ENCODE data around the gene RPS16. TPM values are rescaled to one million over a fixed set of nuclear protein-coding genes. Genes with fewer than 3 reads are reported as not detected.

The RPS16 gene
- polyA plus RNA-seq, 1 donor = 2,074 TPM

DNA sequence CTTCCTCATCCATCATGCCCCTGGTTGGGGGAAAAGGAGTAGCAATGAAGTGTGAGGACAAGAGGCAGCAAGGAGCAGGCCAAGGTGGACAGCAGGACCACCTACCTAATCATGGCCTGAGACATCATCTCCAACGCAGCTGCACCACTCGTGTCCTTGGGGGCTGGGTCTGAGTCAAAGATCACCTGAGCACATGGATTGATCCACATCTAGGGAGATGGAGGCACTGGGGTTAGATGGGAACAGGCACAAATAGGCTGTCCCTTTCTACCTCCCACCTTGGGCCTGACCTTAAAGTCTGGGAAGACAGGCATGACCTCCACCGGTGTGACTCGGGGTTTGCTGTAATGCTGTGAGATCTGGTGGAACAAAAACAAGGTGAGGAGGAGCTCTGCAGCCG, 47.1 kb downstream of the RPS16 start:
- no peak for DNase-seq (ENCODE audit: low read depth)

DNA sequence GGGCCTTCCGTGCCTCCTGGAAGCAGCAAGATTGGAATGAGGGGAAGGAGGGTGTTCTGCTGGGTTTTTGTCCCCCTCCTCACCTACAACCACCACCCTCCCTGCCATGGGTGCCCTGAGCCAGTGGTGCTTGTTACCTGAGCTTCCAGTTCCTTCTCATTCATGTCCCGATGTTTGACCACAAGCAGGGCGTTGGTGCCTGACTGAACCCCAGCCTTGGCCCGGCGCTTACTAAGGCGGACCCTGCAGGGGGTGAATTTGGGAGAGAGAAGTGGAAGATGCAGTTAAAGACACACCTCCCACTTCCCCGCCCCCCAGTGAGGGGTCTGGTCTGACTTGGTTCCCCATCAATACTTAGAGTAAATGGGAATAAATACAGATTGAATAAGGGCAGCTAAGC, 49.2 kb downstream of the RPS16 start:
- no peak for DNase-seq (ENCODE audit: low read depth)

DNA sequence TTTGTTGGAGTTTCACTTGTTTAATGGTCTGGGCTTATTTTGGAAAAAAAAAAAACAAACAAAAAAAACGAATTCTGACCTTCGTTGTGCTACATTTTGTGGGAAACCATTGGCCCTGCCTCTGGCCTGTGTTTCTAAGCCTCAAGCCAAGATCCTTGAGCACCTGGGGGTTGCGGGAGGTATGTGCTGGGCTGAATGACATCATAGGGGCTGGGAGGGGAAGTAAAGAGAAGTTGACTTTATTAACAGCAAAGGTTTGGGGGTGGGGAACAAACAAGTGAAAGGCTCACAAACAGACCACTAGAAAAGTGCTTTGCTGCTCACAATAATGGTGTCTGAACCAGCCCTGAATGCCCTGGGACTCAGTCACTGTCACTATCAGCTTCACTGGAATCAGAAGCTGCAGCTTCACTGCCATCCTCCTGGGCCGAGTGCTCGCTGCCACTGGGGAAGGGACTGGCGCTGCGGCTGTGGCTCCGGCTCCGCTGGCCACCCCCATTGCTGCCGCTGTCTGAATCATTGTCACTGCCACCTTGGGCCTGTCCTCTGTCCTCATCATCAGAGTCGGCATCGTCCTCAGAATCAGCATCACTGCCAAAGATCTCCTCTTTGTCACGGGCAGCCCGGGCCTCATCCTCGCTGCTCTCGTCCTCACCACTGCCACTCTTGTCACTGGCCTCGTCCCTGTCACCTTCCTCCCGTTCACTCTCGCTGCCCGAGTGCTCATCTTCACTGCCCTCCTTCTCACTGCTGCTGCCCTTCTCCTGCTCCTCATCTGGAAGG, 49.9 kb downstream of the RPS16 start:
- DNase-seq (ENCODE audit: low read depth) = no peak

DNA sequence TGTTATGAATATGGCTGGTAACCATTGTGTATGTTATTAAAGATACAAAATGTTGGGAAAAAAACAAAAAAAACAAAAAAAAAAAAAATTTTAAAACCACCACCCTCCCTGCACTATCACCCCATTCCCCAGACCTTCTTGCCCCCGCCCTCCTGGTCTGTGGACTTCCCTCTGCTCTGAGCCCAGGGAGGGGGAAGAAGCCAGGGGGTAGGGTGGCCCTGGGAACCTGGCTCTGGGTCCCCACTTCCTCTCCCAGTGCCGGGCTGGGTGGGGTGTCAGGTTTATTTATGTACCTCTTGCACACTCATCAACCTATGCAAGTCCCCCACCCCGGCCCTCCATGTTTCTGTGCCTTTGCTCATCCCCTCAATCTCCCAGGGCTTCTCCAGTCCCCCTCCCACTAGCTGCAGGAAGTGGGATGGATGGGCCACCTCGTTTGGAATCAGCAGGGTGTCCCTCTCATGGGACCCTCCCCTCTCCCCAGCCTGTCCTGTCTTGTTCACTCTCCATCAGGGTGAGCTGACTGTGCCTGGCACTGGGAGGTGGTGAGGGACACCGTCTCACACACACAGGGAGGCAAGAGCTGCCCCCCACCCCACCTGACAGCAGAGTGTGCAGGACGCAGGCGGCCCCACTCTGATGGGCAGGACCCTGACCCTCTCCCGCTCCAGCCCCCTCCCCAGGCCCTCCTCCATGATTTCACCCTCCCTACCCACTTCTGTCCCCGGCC, 50.7 kb downstream of the RPS16 start:
- no peak for DNase-seq (ENCODE audit: low read depth)

Other genes with a start within 250 kb of the RPS16 start
- 0.06 TPM for gene NCCRP1, start 239.0 kb downstream of the RPS16 start, polyA plus RNA-seq (ENCODE audit: insufficient read length)
- not detected for gene SYCN, start 231.7 kb downstream of the RPS16 start, polyA plus RNA-seq (ENCODE audit: insufficient read length)
- not detected for gene IFNL3, start 190.9 kb downstream of the RPS16 start, polyA plus RNA-seq (ENCODE audit: insufficient read length)
- 0.10 TPM for gene IFNL4, start 187.1 kb downstream of the RPS16 start, polyA plus RNA-seq (ENCODE audit: insufficient read length)
- not detected for gene IFNL2, start 167.6 kb downstream of the RPS16 start, polyA plus RNA-seq (ENCODE audit: insufficient read length)
- not detected for gene IFNL1, start 139.5 kb downstream of the RPS16 start, polyA plus RNA-seq (ENCODE audit: insufficient read length)
- 0.77 TPM for gene LRFN1, start 115.1 kb downstream of the RPS16 start, polyA plus RNA-seq (ENCODE audit: insufficient read length)
- gene GMFG, start 99.9 kb downstream of the RPS16 start, polyA plus RNA-seq (ENCODE audit: insufficient read length) = 14.5 TPM
- gene SAMD4B, start 93.5 kb downstream of the RPS16 start, polyA plus RNA-seq (ENCODE audit: insufficient read length) = 79.3 TPM
- 35.7 TPM for gene PAF1, start 44.8 kb downstream of the RPS16 start, polyA plus RNA-seq (ENCODE audit: insufficient read length)
- gene MED29, start 44.6 kb downstream of the RPS16 start, polyA plus RNA-seq (ENCODE audit: insufficient read length) = 23.9 TPM
- gene ZFP36, start 29.1 kb downstream of the RPS16 start, polyA plus RNA-seq (ENCODE audit: insufficient read length) = 36.5 TPM
- 43.0 TPM for gene PLEKHG2, start 23.3 kb downstream of the RPS16 start, polyA plus RNA-seq (ENCODE audit: insufficient read length)
- 81.6 TPM for gene SUPT5H, start 9.6 kb upstream of the RPS16 start, polyA plus RNA-seq (ENCODE audit: insufficient read length)
- 49.2 TPM for gene TIMM50, start 44.9 kb upstream of the RPS16 start, polyA plus RNA-seq (ENCODE audit: insufficient read length)
- 0.10 TPM for gene DLL3, start 63.0 kb upstream of the RPS16 start, polyA plus RNA-seq (ENCODE audit: insufficient read length)
- gene SELENOV, start 79.2 kb upstream of the RPS16 start, polyA plus RNA-seq (ENCODE audit: insufficient read length) = not detected
- 2.0 TPM for gene EID2B, start 96.9 kb upstream of the RPS16 start, polyA plus RNA-seq (ENCODE audit: insufficient read length)
- 8.8 TPM for gene EID2, start 104.2 kb upstream of the RPS16 start, polyA plus RNA-seq (ENCODE audit: insufficient read length)
- gene LGALS13, start 166.6 kb upstream of the RPS16 start, polyA plus RNA-seq (ENCODE audit: insufficient read length) = 0.25 TPM
- gene LGALS16, start 220.0 kb upstream of the RPS16 start, polyA plus RNA-seq (ENCODE audit: insufficient read length) = not detected

Data from forelimb muscle (tissue), 1 donor.